Measurements from ENCODE around the gene ALDH7A1.
A peak's percentile ranks its signal among the peaks of the same experiment; 100 is the strongest.

The ALDH7A1 gene

DNA sequence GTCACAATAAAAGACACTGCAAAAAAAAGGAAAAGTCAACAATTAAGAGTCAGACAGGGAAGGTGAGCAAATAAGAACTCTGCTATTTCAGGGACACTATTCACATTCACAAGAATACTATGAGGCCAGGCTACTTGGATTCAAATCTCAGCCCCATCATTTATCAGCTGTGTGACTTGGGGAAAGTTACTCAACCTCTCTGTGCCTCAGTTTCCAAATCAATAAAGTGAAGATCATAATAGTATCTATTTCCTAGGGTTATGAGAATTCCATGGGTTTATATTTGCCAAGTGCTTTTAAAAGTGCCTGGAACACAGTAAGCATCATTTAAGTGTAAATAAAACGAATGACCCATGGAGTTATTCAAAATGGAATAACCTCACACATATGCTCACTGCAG is 56.4 kb downstream of the ALDH7A1 start:
- Mint-ChIP-seq H3K4me3 (no peak overlapping the region), H3K9me3 (no peaks in the 10 kb centered on the region), H3K36me3 (ENCODE audit: insufficient read depth) (peaks cover 3% of the 10 kb centered on the region), H3K4me1 (ENCODE audit: low read depth in 2 of 2) (no peaks in the 10 kb centered on the region), H3K27me3 (peaks cover 0 to 6% of the 10 kb centered on the region in 2 donors), H3K27ac (no peak overlapping the region)
- DNase-seq (no peak), ATAC-seq (replicated peaks) (peak; percentile 17)

DNA sequence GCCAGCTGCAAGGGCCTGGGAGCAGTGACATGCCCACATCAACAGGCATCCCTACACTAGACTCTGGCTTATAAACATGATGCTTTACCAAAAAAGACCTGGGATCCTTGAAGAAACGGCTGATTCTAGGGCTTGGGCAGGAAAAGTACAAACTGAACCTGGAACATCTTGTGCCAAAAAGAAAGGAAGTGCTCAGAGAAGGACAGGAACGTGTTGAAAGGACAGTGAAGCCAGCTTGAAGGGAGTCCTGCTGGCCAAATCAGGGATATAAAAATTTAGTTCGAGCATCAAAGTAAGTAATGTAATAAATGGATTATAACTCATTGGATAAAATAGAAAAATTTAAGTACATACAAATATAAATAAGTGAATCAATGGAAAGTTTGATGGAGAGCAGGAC is 58.1 kb downstream of the ALDH7A1 start:
- H3K27ac Mint-ChIP-seq = no peak overlapping the region
- no peak for DNase-seq
- no peak overlapping the region for H3K4me3 Mint-ChIP-seq

DNA sequence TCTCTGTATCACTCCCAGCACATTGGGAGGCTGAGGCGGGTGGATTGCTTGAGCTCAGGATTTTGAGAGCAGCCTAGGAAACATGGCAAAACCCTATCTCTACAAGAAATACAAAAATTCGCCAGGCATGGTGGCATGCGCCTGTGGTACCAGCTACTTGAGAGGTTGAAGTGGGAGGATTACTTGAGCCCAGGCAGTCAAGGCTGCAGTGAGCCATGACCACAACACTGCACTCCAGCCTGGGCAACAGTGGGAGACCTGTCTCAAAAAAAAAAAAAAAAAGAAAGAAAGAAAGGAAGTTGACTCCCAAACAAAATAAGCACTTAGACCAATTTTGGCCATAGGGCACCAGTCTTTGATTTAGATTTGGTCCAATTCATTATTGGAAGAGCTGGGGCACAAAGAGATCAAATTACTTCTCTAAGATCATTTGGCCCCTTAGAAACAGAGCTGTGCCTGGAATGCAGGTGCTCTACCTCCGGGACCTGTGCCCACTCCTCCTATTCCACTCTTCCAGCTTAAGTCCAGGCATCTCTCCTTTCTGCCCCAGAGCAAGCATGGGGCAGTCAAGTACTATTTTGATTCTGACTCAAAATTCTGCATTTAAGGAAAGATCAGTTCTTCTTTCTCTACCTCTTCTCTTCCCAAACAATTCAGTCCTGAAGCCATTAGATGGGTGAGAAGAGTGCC is 59.0 kb downstream of the ALDH7A1 start:
- no peak overlapping the region for H3K27ac Mint-ChIP-seq
- no peaks in the 10 kb centered on the region for H3K9me3 Mint-ChIP-seq
- no peak for DNase-seq
- H3K4me3 Mint-ChIP-seq = no peak overlapping the region
- no peaks in the 10 kb centered on the region for H3K36me3 Mint-ChIP-seq (ENCODE audit: insufficient read depth)
- no peaks in the 10 kb centered on the region for H3K4me1 Mint-ChIP-seq (ENCODE audit: low read depth in 2 of 2)
- H3K27me3 Mint-ChIP-seq = peaks cover 0 to 6% of the 10 kb centered on the region in 2 donors
- ATAC-seq (replicated peaks) = no peak

More for the DNA sequence above, 58.1 kb downstream of the ALDH7A1 start:
- H3K4me1 Mint-ChIP-seq (ENCODE audit: low read depth in 2 of 2) = no peaks in the 10 kb centered on the region
- no peak for ATAC-seq (replicated peaks)
- no peaks in the 10 kb centered on the region for H3K36me3 Mint-ChIP-seq (ENCODE audit: insufficient read depth)
- peaks cover 0 to 6% of the 10 kb centered on the region in 2 donors for H3K27me3 Mint-ChIP-seq
- no peaks in the 10 kb centered on the region for H3K9me3 Mint-ChIP-seq

DNA sequence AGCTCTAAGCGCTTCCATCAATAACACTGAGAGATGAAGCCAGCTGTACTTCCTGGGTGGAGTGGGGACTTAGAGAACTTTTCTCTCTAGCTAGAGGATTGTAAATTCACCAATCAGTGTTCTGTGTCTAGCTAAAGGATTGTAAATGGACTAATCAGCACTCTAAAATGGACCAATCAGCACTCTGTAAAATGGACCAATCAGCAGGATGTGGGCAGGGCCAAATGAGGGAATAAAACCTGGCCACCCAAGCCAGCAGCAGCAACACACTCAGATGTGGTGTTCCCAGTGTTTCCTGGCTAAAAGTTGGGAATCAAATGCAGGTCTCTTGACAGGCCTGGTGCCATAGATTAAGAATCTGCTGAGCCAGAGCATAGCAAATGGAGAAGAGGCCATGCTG is 60.5 kb downstream of the ALDH7A1 start:
- no peaks in the 10 kb centered on the region for H3K4me1 Mint-ChIP-seq (ENCODE audit: low read depth in 2 of 2)
- no peak overlapping the region for H3K27ac Mint-ChIP-seq
- no peaks in the 10 kb centered on the region for H3K36me3 Mint-ChIP-seq (ENCODE audit: insufficient read depth)
- no peaks in the 10 kb centered on the region for H3K9me3 Mint-ChIP-seq
- no peak overlapping the region for H3K4me3 Mint-ChIP-seq
- ATAC-seq (replicated peaks) (no peak), DNase-seq (no peak)
- H3K27me3 Mint-ChIP-seq = no peaks in the 10 kb centered on the region

DNA sequence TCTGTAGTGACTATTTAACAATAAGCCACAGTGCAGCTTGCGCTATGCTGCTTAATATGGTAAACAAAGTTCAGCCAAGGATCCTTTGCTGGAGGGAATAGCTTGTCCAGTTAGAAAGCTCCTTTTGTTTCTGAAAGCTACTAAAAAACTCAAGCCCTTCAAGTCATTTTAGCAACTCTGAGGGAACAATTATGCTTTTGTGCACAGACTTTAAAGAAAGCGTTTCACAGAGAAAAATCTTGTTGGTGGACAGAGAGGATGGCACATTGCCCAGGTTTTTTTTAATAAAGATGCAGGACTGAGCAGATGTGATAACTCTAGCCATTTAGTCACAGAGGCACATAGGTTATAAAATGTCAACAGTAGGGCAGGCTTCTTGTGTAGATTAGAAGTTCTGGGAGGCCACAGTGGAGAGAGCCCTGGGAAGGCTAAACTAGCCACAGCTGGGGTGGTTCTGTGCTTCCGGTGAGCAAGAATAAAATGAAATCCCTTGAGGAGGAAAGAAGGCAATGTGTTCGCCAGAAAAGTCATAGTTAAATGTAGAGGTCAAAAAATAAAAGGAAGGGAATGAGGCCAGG is 63.4 kb downstream of the ALDH7A1 start:
- Mint-ChIP-seq H3K9me3 (no peaks in the 10 kb centered on the region), H3K27ac (no peak overlapping the region)

DNA sequence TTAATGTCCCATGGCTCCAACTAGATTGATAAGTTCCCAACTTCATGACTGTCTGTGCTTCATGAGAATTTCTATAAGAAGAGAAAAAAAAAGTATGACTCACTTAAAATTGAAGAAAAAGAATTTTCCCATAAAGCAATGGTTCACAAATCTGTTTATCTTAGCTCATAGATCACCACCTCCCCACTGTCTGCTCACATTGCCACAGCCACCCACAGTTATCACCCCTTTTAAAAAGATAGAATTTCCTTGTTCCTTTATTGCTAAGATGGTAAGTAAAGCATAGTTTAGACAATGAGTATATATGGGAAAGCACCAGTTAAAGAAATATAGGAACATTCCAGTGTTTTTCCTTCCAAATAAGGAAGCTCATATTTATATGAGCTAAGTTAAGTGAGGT is 67.1 kb downstream of the ALDH7A1 start:
- Mint-ChIP-seq H3K27me3 (peaks cover 0 to 27% of the 10 kb centered on the region in 2 donors), H3K36me3 (ENCODE audit: insufficient read depth) (no peaks in the 10 kb centered on the region), H3K4me3 (no peak overlapping the region), H3K9me3 (no peaks in the 10 kb centered on the region), H3K27ac (no peak overlapping the region), H3K4me1 (ENCODE audit: low read depth in 2 of 2) (no peaks in the 10 kb centered on the region)
- no peak for ATAC-seq (replicated peaks)
- no peak for DNase-seq

More for the DNA sequence above, 63.4 kb downstream of the ALDH7A1 start:
- ATAC-seq (replicated peaks) = no peak
- Mint-ChIP-seq H3K4me1 (ENCODE audit: low read depth in 2 of 2) (no peaks in the 10 kb centered on the region), H3K4me3 (no peak overlapping the region), H3K27me3 (peaks cover 0 to 11% of the 10 kb centered on the region in 2 donors), H3K36me3 (ENCODE audit: insufficient read depth) (no peaks in the 10 kb centered on the region)
- no peak for DNase-seq

DNA sequence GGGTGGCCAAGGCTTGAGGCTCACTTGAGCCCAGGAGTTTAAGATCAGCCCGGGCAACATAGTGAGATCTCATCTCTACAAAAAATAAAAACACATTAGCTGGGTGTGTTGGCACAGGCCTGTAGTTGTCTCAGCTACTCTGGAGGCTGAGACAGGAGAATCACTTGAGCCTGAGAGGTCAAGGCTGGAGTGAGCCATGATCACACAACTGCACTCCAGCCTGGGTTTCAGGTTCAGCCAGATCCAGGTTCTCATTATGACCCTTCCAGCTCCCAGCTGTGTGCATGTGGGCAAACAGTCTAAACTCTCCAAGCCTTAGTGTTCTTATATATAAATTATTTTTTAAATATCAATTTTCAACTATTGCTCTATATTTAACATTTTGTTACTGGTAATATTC is 67.9 kb downstream of the ALDH7A1 start:
- Mint-ChIP-seq H3K27ac (no peak overlapping the region), H3K4me3 (no peak overlapping the region), H3K27me3 (peaks cover 0 to 27% of the 10 kb centered on the region in 2 donors), H3K9me3 (no peaks in the 10 kb centered on the region), H3K4me1 (ENCODE audit: low read depth in 2 of 2) (no peaks in the 10 kb centered on the region), H3K36me3 (ENCODE audit: insufficient read depth) (no peaks in the 10 kb centered on the region)
- ATAC-seq (replicated peaks) (no peak), DNase-seq (no peak)

DNA sequence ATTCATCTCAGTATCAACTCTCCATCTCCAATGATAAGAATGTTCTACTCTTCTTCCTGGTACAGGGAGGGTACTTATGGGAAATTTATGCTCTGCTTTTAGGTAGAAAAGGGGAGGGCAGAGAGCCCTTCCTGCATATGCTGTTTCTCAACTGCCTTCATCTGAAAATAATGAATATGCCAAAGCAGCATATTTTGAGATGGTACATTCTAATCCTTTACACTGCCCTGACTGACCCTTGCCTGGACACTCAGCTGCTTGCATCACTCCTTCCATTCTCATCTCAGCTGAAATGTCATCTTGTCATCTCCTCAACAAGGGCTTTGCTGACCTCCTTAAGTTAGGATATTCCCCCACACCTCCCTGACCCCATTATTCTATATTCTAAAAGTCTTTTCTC is 68.5 kb downstream of the ALDH7A1 start:
- no peak overlapping the region for H3K4me3 Mint-ChIP-seq
- no peaks in the 10 kb centered on the region for H3K4me1 Mint-ChIP-seq (ENCODE audit: low read depth in 2 of 2)
- no peaks in the 10 kb centered on the region for H3K9me3 Mint-ChIP-seq
- peaks cover 0 to 27% of the 10 kb centered on the region in 2 donors for H3K27me3 Mint-ChIP-seq
- H3K36me3 Mint-ChIP-seq (ENCODE audit: insufficient read depth) = no peaks in the 10 kb centered on the region
- H3K27ac Mint-ChIP-seq = no peak overlapping the region
- DNase-seq = no peak
- ATAC-seq (replicated peaks) = no peak

DNA sequence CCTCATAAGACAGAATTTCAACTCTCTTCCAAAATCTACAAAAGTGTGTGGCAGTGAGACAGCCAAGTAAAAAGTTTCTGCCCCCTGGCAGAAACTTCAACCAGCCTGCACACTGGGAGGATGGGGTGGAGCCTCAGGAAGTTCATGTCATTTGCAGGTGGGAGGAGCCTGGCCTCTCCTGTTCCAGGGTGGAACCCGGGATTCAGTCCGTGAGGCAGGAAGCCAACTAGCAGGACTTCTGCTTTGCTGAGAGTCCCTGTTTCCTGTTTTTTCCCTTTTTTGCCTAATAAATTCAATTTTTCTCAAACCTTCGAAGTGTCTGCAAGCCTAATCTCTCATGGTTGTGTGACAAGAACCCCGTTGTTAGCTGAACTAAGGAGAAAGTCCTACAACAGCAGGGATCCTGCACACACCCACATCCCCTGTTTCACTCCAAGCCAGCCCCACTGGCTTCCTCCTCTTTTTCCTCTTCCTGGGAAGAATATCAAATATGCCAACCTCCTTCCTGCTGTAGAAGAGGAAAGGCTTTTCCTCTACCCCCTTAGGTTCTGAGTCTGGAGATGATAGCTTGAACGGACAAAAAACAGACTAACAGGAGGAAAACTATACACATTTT is 69.3 kb downstream of the ALDH7A1 start:
- no peaks in the 10 kb centered on the region for H3K9me3 Mint-ChIP-seq
- no peak overlapping the region for H3K27ac Mint-ChIP-seq
- no peaks in the 10 kb centered on the region for H3K36me3 Mint-ChIP-seq (ENCODE audit: insufficient read depth)
- no peaks in the 10 kb centered on the region for H3K4me1 Mint-ChIP-seq (ENCODE audit: low read depth in 2 of 2)
- H3K27me3 Mint-ChIP-seq = peaks cover 0 to 27% of the 10 kb centered on the region in 2 donors
- DNase-seq = no peak
- H3K4me3 Mint-ChIP-seq = no peak overlapping the region
- ATAC-seq (replicated peaks) = no peak

DNA sequence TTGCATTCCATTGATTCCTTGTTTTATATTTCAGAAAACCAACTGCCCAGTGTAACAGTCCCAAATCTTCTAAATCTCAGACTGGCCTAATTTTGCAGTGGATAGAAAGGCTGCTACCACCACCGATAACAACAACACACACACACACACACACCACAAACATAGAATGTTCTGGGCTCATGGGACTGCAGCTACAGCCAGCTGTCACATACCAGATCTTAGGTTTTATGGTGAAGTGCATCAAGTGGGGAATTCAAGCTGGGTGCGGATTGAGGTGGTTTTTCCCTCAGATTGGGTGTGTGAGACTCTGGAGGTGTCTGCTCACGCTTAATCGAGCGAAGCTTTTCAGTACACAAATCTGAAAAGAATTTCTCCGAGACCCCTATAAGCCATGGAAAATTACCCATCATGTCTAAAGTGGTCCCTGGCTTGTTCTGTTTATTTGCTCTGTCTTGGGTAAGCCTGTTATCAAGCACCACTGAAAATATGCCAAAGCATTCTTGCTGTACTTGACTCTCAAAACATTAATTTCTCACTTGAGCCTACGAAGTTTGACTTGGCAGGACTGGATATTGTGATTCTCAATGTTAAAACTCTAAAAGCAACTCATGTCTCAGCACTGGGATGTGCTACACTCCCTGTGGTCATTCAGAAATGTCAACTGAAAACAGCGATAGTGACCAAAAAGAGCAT is 71.1 kb downstream of the ALDH7A1 start:
- no peak overlapping the region for H3K27ac Mint-ChIP-seq
- H3K36me3 Mint-ChIP-seq (ENCODE audit: insufficient read depth) = no peaks in the 10 kb centered on the region
- H3K9me3 Mint-ChIP-seq = no peaks in the 10 kb centered on the region
- peaks cover 11 to 33% of the 10 kb centered on the region in 2 donors for H3K27me3 Mint-ChIP-seq
- H3K4me3 Mint-ChIP-seq = no peak overlapping the region
- no peak for DNase-seq
- no peaks in the 10 kb centered on the region for H3K4me1 Mint-ChIP-seq (ENCODE audit: low read depth in 2 of 2)
- ATAC-seq (replicated peaks) = no peak

DNA sequence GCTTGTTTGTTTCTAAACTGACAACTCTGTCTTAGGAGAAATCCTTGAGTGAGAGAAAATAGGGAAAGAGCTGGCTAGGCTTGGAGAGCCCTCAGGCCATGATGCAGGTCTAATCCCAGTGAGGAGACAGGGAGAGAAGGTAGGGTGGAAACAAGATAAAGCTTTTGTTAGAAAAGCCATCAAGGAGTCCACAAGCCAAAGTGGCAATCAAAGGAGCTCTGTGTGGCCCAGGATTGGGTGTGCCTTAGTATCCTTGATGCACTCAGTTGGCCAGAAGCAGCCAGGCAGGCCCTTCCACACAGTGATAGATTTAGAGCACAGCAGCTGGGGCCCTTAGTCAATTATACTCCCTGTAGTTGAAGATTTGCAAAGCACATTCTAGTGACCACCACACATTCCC is 73.9 kb downstream of the ALDH7A1 start:
- H3K4me3 Mint-ChIP-seq = no peak overlapping the region
- H3K36me3 Mint-ChIP-seq (ENCODE audit: insufficient read depth) = no peaks in the 10 kb centered on the region
- H3K27ac Mint-ChIP-seq = no peak overlapping the region
- ATAC-seq (replicated peaks) (no peak), DNase-seq (no peak)
- no peaks in the 10 kb centered on the region for H3K9me3 Mint-ChIP-seq
- peaks cover 11 to 19% of the 10 kb centered on the region in 2 donors for H3K27me3 Mint-ChIP-seq
- no peaks in the 10 kb centered on the region for H3K4me1 Mint-ChIP-seq (ENCODE audit: low read depth in 2 of 2)

DNA sequence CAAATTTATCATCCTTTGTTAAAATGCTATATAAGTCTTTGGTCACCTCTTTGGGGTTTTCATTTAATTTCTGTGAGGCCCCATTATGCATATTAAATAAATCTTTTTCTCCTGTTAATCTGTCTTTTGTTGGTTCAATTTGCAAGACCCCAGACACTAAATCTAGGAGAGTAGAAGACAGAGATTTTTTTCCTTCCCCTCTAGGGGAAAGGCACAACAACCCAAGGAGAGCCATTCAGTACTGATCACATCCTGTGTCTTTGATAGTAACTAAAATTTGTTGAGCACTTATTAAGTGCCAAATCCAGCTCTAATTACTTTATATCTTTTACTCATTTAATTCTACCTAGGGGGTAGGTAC is 74.4 kb downstream of the ALDH7A1 start:
- H3K36me3 Mint-ChIP-seq (ENCODE audit: insufficient read depth) = no peaks in the 10 kb centered on the region
- H3K4me1 Mint-ChIP-seq (ENCODE audit: low read depth in 2 of 2) = no peaks in the 10 kb centered on the region
- no peak overlapping the region for H3K4me3 Mint-ChIP-seq
- DNase-seq = no peak
- no peak overlapping the region for H3K27ac Mint-ChIP-seq
- no peaks in the 10 kb centered on the region for H3K9me3 Mint-ChIP-seq
- ATAC-seq (replicated peaks) = no peak
- H3K27me3 Mint-ChIP-seq = peaks cover 11 to 15% of the 10 kb centered on the region in 2 donors

DNA sequence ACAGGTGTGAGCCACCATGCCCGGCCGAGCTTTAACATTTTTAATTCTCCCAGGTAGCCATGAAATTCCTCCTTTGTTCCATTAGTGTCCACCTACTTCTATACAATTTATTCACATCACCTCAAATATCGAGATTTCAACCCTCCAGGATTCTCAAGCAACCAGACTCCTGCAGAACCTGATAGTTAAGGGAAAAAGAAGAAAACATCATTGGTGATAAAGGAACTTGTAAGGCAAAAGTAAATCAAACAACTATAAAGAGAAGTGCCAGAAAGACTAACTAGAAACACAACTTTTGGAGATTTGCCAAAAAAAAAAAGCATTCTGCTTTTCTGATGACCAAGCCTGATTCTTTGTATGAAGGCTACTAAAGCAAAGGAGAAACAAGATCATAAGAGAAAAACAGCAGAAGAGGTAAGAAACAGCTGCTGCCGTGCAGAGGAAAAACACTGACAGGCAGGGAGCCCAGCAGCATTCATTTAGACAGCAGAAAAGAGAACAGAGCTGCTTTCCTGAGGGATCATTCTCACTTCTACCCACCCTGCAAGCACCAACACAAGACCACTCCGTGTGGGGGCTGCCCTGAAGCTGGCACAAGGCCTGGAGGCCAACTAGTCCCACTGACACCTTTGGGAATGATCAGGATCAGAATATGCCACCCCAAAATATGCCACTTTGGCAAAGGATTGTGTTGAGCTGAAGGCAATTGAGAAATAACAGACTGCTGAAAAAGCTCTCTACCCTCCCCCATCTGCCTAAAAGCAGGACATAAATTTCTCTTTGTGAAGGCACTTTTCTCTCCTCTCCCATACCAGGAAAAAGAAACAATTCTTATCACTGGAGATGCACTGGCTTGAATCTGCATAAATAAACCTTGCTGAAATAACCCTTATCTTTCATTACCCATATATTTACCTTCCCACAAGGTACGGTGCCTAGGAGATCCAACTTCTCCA is 75.1 kb downstream of the ALDH7A1 start:
- H3K4me1 Mint-ChIP-seq (ENCODE audit: low read depth in 2 of 2) = no peaks in the 10 kb centered on the region
- no peaks in the 10 kb centered on the region for H3K9me3 Mint-ChIP-seq
- H3K36me3 Mint-ChIP-seq (ENCODE audit: insufficient read depth) = no peaks in the 10 kb centered on the region
- DNase-seq (no peak), ATAC-seq (replicated peaks) (no peak)
- no peak overlapping the region for H3K27ac Mint-ChIP-seq
- H3K27me3 Mint-ChIP-seq = peaks cover 11 to 13% of the 10 kb centered on the region in 2 donors
- H3K4me3 Mint-ChIP-seq = no peak overlapping the region
